Ishikawa (cell line): ENCODE data around the gene ARSB.

Experiments
- EP300 ChIP-seq: IDR thresholded peaks from 2 replicates; pipeline ENCODE4 v1.6.1; 2012; ENCODE audit warnings: borderline replicate concordance
- TAF1 ChIP-seq: IDR thresholded peaks from 2 replicates; pipeline ENCODE4 v1.6.1; 2012; ENCODE audit warnings: low read depth, mild to moderate bottlenecking
- YY1 ChIP-seq: IDR thresholded peaks from 2 replicates; pipeline ENCODE4 v1.6.1; 2012; ENCODE audit warnings: low read depth
- TF ChIP-seq, protein P1 (sequence below): IDR thresholded peaks from 2 replicates; pipeline ENCODE4 v1.6.1; 2012

DNA sequence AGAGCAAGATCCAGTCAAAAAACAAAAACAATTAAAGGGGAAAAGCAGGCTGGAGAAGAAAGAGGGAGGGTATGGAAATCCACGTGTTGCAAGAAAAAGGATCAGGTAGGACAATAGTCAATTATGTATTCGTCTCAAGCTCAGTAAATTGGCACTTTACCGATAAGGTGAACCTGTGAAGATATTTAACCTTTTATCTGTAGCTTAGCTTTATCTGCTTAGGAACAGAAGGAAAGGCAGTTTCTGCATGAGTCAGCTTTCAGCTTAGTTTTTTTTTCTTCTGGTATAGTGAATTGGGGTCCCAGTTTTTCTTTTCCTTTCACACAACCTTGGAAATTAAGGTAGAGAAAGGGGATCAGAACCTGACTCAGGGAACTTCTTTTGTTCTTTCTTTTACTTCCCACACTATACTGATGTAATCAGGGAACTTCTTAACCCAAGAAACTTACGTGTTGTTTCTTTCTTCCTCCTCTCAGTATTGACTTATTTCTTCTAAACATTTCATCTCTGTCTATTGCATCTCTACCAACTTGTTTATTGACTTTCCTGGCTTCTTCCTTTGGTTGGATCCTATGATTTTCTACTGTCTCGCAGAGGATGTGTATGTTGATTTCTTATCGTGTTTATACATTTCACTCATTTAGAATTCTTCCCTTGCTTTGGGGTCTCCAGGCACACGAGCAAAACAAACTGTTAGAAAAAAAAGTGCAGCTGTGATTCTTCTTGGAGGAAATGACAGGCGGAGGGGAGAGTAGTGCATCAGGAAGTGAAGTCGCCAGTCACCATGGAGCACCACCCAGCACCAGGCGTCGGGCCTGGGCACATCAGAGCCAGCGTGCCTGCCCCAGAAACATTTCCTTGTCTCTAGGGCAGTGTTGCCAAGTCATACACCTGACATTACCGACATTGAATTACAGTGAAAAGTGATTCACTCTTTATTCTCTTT lies 213.6 kb downstream of the ARSB start:
- TF ChIP-seq YY1 = no peak
- TF ChIP-seq EP300 = no peak
- no peak for TF ChIP-seq TAF1
- TF ChIP-seq, protein P1, sequence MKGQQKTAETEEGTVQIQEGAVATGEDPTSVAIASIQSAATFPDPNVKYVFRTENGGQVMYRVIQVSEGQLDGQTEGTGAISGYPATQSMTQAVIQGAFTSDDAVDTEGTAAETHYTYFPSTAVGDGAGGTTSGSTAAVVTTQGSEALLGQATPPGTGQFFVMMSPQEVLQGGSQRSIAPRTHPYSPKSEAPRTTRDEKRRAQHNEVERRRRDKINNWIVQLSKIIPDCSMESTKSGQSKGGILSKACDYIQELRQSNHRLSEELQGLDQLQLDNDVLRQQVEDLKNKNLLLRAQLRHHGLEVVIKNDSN = no peak
